HL-60 (cell line): ENCODE data around the gene ATRNL1.

ENCODE experiments used
- CTCF ChIP-seq: IDR thresholded peaks from one replicate; pipeline ENCODE4 v1.5.1; 2011; ENCODE audit warnings: low read length, control low read depth, inconsistent platforms; ENCODE audit not compliant: insufficient read depth
- SPI1 ChIP-seq: IDR thresholded peaks from 2 replicates; pipeline ENCODE4 v1.6.1; 2012; ENCODE audit warnings: low read depth, mild to moderate bottlenecking, borderline replicate concordance

GRCh38 chr10:115936926-115937767, 844.0 kb downstream of the ATRNL1 start:
- TF ChIP-seq CTCF (no peak), SPI1 (no peak)
